GM18526 (cell line): ENCODE measurements around the gene BTLA.

Experiments
- POLR2A ChIP-seq: IDR thresholded peaks from 3 replicates; pipeline ENCODE4 v1.6.1; 2011; ENCODE audit not compliant: insufficient read length; ENCODE audit errors: extremely low read depth

Gene BTLA

DNA sequence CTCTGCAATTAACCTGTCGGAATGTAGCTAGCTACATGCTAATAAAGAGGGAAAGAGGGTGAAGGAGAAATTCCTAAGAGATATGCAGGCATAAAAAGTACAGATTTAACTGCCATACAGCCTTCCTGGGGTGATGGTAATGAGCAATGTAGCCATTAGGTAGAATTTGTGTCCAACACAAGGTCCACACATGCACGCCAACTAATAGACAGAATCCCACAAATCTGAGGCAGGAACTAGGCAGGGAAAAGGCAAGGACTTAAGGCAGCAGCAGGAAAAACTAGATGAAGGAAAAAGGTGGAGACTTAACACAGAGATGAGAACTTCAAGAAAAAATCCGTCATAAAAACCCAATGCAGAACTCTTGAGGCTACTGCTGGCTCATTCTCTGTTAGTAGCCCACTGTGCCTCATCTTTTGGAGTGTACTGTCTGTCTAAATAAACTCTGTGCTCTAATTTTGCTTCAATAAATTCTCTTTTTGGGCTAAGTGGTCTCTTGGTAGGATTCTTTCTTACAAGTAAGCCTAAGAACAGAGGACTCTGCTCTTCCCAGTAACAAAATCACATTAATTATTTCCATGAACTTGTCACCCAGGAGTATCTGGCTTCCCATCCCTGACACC, 81.5 kb downstream of the BTLA start:
- no peak for TF ChIP-seq POLR2A

DNA sequence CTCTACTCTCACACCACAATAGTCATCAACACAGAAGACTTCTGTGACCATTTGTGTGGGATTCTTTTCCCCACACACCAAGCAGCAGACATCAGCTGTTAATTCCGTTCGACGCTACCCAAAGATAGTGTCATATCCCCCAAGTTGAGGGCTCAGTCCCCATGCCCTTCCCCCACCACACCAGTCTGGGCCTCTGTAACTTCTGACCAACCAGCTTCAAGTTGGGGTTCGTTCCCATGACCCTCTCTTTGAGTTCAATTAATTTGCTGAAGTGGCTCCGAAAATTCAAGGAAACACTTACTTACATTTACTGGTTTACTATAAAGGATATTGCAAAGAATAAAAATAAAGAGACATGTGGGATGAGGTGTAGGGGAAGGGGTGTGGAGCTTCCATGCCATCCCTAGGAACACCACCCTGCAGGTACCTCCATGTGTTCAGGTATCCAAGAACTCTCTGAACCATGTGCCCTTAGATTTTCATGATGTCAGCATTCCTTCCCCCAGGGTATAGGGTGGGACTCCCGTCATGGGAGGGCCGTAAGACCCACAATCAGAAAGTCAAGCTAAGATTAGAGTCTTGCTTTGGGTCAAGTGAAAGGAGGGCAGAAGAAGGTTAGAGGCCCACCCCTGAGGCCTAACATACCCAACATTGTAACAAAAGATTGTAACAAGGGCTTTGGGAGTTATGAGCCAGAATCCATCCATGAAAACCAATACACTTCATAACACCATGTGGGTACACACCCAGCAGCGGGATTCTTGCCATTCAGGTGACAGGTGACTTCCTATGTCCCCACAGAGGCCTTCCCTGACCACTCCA, 82.7 kb downstream of the BTLA start:
- no peak for TF ChIP-seq POLR2A

DNA sequence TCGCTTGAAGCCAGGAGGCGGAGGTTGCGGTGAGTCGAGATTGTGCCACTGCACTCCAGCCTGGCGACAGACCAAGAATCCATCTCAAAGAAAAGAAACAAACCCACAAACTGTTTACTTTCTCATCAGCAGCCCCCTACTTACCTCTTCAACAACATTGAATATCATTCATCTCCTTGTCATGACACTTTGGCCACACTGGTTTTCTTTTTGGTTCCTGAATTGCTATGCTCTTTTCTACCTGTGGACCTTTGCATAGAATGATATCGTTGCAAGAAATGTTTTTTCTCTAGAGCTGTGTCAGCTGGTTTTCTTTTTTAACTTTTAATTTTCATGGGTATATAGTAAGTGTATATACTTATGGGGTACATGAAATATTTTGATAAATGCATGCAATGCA, 83.9 kb downstream of the BTLA start:
- TF ChIP-seq POLR2A, result no peak
